ENCODE measurements around the gene FBXO2.

FBXO2 gene

GRCh38 chr1:11681071-11681771 is 27.0 kb upstream of the FBXO2 start, which contains the start of gene MAD2L2:
TSS of gene MAD2L2 (minus strand) at chr1:11681148. CDS start at chr1:11680601, 547 bp downstream.
- peak; percentile 88 for DNase-seq

- DNase-seq: no peak
Measured at GRCh38 chr1:11680270-11681070, 26.2 kb upstream of the FBXO2 start.

- no peak for DNase-seq
Measured at GRCh38 chr1:11678442-11678841, 24.2 kb upstream of the FBXO2 start.

GRCh38 chr1:11676386-11677103 is 22.3 kb upstream of the FBXO2 start:
- no peak for DNase-seq

GRCh38 chr1:11675325-11675724 is 21.1 kb upstream of the FBXO2 start:
- DNase-seq: no peak

GRCh38 chr1:11674488-11674887 is 20.3 kb upstream of the FBXO2 start:
- no peak for DNase-seq

GRCh38 chr1:11673089-11673769 is 19.0 kb upstream of the FBXO2 start:
- DNase-seq: no peak

- DNase-seq: no peak
Measured at GRCh38 chr1:11671544-11672286, 17.5 kb upstream of the FBXO2 start.

- no peak for DNase-seq
Measured at GRCh38 chr1:11671205-11671543, 16.9 kb upstream of the FBXO2 start.

GRCh38 chr1:11670747-11671146 is 16.5 kb upstream of the FBXO2 start:
- no peak for DNase-seq

GRCh38 chr1:11668516-11668915 is 14.3 kb upstream of the FBXO2 start:
- DNase-seq: no peak

GRCh38 chr1:11664336-11665065 is 10.3 kb upstream of the FBXO2 start:
- DNase-seq: peak; percentile 51

- no peak for DNase-seq
Measured at GRCh38 chr1:11661103-11661502, 6.9 kb upstream of the FBXO2 start.

GRCh38 chr1:11659748-11660147 is 5.5 kb upstream of the FBXO2 start:
- DNase-seq: no peak

GRCh38 chr1:11658542-11658941 is 4.3 kb upstream of the FBXO2 start:
- DNase-seq: no peak

GRCh38 chr1:11657654-11658053 is 3.4 kb upstream of the FBXO2 start:
- no peak for DNase-seq

- no peak for DNase-seq
Measured at GRCh38 chr1:11654939-11655808, 945 bp upstream of the FBXO2 start.

- DNase-seq: no peak
Measured at GRCh38 chr1:11653861-11654136, 430 bp downstream of the FBXO2 start.

- no peak for DNase-seq
Measured at GRCh38 chr1:11653101-11653860, 948 bp downstream of the FBXO2 start.

GRCh38 chr1:11652203-11652780 is 1.9 kb downstream of the FBXO2 start:
- DNase-seq: no peak

All from stimulated activated naive CD4-positive, alpha-beta T cell treated with Interleukin-2 at 50 U/mL for 16 hours (primary cell).